Measurements from ENCODE around the gene GXYLT1. TPM values are rescaled to one million over a fixed set of nuclear protein-coding genes. Genes with fewer than 3 reads are reported as not detected.

The GXYLT1 gene
- total RNA-seq, 2 donors from 2014 or later, result 7.0 to 17.9 TPM

GRCh38 chr12:42128327-42128726 lies 16.3 kb downstream of the GXYLT1 start:
- no peaks in the 10 kb centered on the region for H3K27me3 ChIP-seq (replicated peaks; ENCODE audit: insufficient read depth)
- H3K9me3 ChIP-seq, result no peaks in the 10 kb centered on the region
- DNase-seq (ENCODE audit: low spot score) (no peak), ATAC-seq (ENCODE audit: insufficient number of reproducible peaks, low FRiP score, low read depth) (no peak)
- H3K4me3 ChIP-seq, result no peak overlapping the region
- no peak overlapping the region for H3K27ac ChIP-seq
- peaks cover 8 to 19% of the 10 kb centered on the region in 2 donors for H3K4me1 ChIP-seq (ENCODE audit: control insufficient read depth in 1 of 2, low read depth in 2 of 2)
- no peaks in the 10 kb centered on the region for H3K36me3 ChIP-seq
- TF ChIP-seq CTCF (IDR thresholded peaks at IDR 0.05), result no peak

GRCh38 chr12:42126963-42127362 lies 17.7 kb downstream of the GXYLT1 start:
- H3K27me3 ChIP-seq (replicated peaks; ENCODE audit: insufficient read depth), result no peaks in the 10 kb centered on the region
- TF ChIP-seq CTCF (IDR thresholded peaks at IDR 0.05), result no peak
- H3K4me1 ChIP-seq (ENCODE audit: control insufficient read depth in 1 of 2, low read depth in 2 of 2), result peaks cover 8 to 19% of the 10 kb centered on the region in 2 donors
- no peak overlapping the region for H3K27ac ChIP-seq
- ATAC-seq (ENCODE audit: insufficient number of reproducible peaks, low FRiP score, low read depth), result no peak
- H3K9me3 ChIP-seq, result no peaks in the 10 kb centered on the region
- no peak for DNase-seq (ENCODE audit: low spot score)
- no peaks in the 10 kb centered on the region for H3K36me3 ChIP-seq
- no peak overlapping the region for H3K4me3 ChIP-seq

- ATAC-seq (ENCODE audit: insufficient number of reproducible peaks, low FRiP score, low read depth) (no peak), DNase-seq (ENCODE audit: low spot score) (no peak)
- Histone ChIP-seq H3K36me3 (no peaks in the 10 kb centered on the region), H3K9me3 (no peaks in the 10 kb centered on the region), H3K27me3 (replicated peaks; ENCODE audit: insufficient read depth) (no peaks in the 10 kb centered on the region), H3K27ac (no peak overlapping the region), H3K4me1 (ENCODE audit: control insufficient read depth in 1 of 2, low read depth in 2 of 2) (peaks cover 5 to 7% of the 10 kb centered on the region in 2 donors), H3K4me3 (no peak overlapping the region)
- TF ChIP-seq CTCF (IDR thresholded peaks at IDR 0.05), result no peak
Measured at GRCh38 chr12:42125388-42125767, 19.3 kb downstream of the GXYLT1 start.

- ATAC-seq (ENCODE audit: insufficient number of reproducible peaks, low FRiP score, low read depth) (no peak), DNase-seq (ENCODE audit: low spot score) (no peak)
- Histone ChIP-seq H3K4me3 (no peak overlapping the region), H3K9me3 (no peaks in the 10 kb centered on the region), H3K4me1 (ENCODE audit: control insufficient read depth in 1 of 2, low read depth in 2 of 2) (peaks cover under 1 to 2% of the 10 kb centered on the region in 2 donors), H3K27ac (no peak overlapping the region), H3K27me3 (replicated peaks; ENCODE audit: insufficient read depth) (no peaks in the 10 kb centered on the region), H3K36me3 (no peaks in the 10 kb centered on the region)
- no peak for TF ChIP-seq CTCF (IDR thresholded peaks at IDR 0.05)
Measured at GRCh38 chr12:42124764-42125387, 19.8 kb downstream of the GXYLT1 start.

- Histone ChIP-seq H3K9me3 (no peaks in the 10 kb centered on the region), H3K4me3 (no peak overlapping the region), H3K4me1 (ENCODE audit: control insufficient read depth in 1 of 2, low read depth in 2 of 2) (peaks cover 11 to 13% of the 10 kb centered on the region in 2 donors), H3K27ac (no peak overlapping the region), H3K27me3 (replicated peaks; ENCODE audit: insufficient read depth) (no peaks in the 10 kb centered on the region), H3K36me3 (no peaks in the 10 kb centered on the region)
- no peak for TF ChIP-seq CTCF (IDR thresholded peaks at IDR 0.05)
- ATAC-seq (ENCODE audit: insufficient number of reproducible peaks, low FRiP score, low read depth) (no peak), DNase-seq (ENCODE audit: low spot score) (no peak)
Measured at GRCh38 chr12:42119085-42119633, 25.5 kb downstream of the GXYLT1 start.

Measured in thoracic aorta (tissue), 2 donors.